Measurements from ENCODE around the gene PLEKHA6. TPM values are rescaled to one million over a fixed set of nuclear protein-coding genes. Genes with fewer than 3 reads are reported as not detected.

Gene PLEKHA6
- polyA plus RNA-seq, 3 donors = 0.08 TPM; not detected in 1

DNA sequence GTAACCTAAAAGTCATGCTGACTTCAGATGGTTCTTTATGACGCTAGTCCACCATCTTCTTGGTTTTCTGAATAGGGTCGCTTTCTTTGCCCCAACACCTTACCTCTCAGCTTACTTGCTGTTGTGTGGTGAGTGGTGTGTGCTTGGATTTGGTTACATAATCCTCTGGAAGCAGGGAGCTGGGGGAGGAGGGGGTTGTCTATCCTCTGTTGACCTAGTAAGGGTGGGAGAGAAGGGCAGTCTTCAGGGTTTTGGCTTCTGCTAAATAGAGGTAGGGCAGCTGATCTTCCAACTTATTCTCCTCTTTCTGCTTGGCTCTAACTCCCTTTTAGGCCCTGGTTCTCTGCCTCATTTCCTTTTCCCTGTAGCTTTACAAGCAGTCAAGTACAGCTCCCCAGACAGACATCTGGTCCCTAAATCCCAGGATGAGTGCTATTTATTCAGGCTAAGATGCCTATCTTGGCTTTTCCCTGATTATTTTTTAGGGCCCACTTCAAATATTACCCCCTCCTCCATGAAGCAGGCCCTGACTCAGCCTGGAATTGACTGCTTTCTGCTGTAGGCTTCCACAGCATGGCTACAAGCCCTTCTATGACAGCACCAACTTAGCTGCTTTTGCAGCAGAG lies 187.2 kb downstream of the PLEKHA6 start:
- Mint-ChIP-seq H3K27ac (no peak overlapping the region), H3K36me3 (no peaks in the 10 kb centered on the region), H3K27me3 (ENCODE audit: low read depth in 3 of 3) (peaks cover 0 to 3% (median 1%) of the 10 kb centered on the region in 3 donors), H3K9me3 (peaks cover 10 to 33% (median 26%) of the 10 kb centered on the region in 7 donors), H3K4me1 (peaks cover 4% of the 10 kb centered on the region), H3K4me3 (no peak overlapping the region)
- intact Hi-C loops (cut with micrococcal nuclease) = no loop called here
- no peaks in the 10 kb centered on the region for H3K27me3 ChIP-seq (ENCODE audit: control insufficient read depth in 2 of 2, insufficient read depth in 2 of 2, low read length in 2 of 2)
- H3K4me3 ChIP-seq (replicated peaks in 1 of 3; ENCODE audit: low read depth in 2 of 3, low read length in 3 of 3) = no peak overlapping the region
- H3K4me1 ChIP-seq (ENCODE audit: control insufficient read depth in 1 of 2, insufficient read depth in 2 of 2, low read length in 2 of 2) = no peaks in the 10 kb centered on the region
- H3K9me3 ChIP-seq (replicated peaks in 1 of 2; ENCODE audit: control insufficient read depth in 1 of 2, insufficient read depth in 1 of 2, low read length in 2 of 2) = peaks cover 18 to 26% of the 10 kb centered on the region in 2 donors
- H4K20me1 ChIP-seq (ENCODE audit: insufficient read depth, low read length) = no peaks in the 10 kb centered on the region
- no CpG with 5 or more reads among the region's 2 CpGs for WGBS (ENCODE audit: insufficient coverage)
- H3K79me2 ChIP-seq (ENCODE audit: insufficient read depth, low read length) = no peaks in the 10 kb centered on the region
- no peak for DNase-seq
- H2AFZ ChIP-seq (ENCODE audit: insufficient read depth, low read depth, low read length, poor library complexity, severe bottlenecking) = no peak overlapping the region
- no peak overlapping the region for H3K4me2 ChIP-seq (replicated peaks; ENCODE audit: extremely low read depth, low read length, poor library complexity, severe bottlenecking)
- no peak overlapping the region for H3K27ac ChIP-seq (ENCODE audit: low read depth in 1 of 2, low read length in 2 of 2)
- TF ChIP-seq CTCF (IDR thresholded peaks at IDR 0.05) = no peak
- no peaks in the 10 kb centered on the region for H3K36me3 ChIP-seq (replicated peaks in 1 of 2; ENCODE audit: control insufficient read depth in 1 of 2, insufficient read depth in 2 of 2, low read length in 2 of 2)
- H3K9ac ChIP-seq (ENCODE audit: insufficient read depth, low read length, poor library complexity, severe bottlenecking) = no peak overlapping the region

GRCh38 chr1:204171751-204172178 lies 188.0 kb downstream of the PLEKHA6 start:
- no peaks in the 10 kb centered on the region for H3K36me3 ChIP-seq (replicated peaks in 1 of 2; ENCODE audit: control insufficient read depth in 1 of 2, insufficient read depth in 2 of 2, low read length in 2 of 2)
- Mint-ChIP-seq H3K27me3 (ENCODE audit: low read depth in 3 of 3) (peaks cover 0 to 3% (median 1%) of the 10 kb centered on the region in 3 donors), H3K36me3 (no peaks in the 10 kb centered on the region), H3K27ac (no peak overlapping the region), H3K4me3 (no peak overlapping the region), H3K9me3 (peaks cover 10 to 33% (median 26%) of the 10 kb centered on the region in 7 donors), H3K4me1 (peaks cover 4% of the 10 kb centered on the region)
- H4K20me1 ChIP-seq (ENCODE audit: insufficient read depth, low read length) = no peaks in the 10 kb centered on the region
- H3K79me2 ChIP-seq (ENCODE audit: insufficient read depth, low read length) = no peaks in the 10 kb centered on the region
- no peak overlapping the region for H2AFZ ChIP-seq (ENCODE audit: insufficient read depth, low read depth, low read length, poor library complexity, severe bottlenecking)
- H3K4me2 ChIP-seq (replicated peaks; ENCODE audit: extremely low read depth, low read length, poor library complexity, severe bottlenecking) = no peak overlapping the region
- no CpG with 5 or more reads among the region's 4 CpGs for WGBS (ENCODE audit: insufficient coverage)
- H3K27ac ChIP-seq (ENCODE audit: low read depth in 1 of 2, low read length in 2 of 2) = no peak overlapping the region
- peak in 1 of 3 donors; percentile 30 for DNase-seq
- no peak overlapping the region for H3K4me3 ChIP-seq (replicated peaks in 1 of 3; ENCODE audit: low read depth in 2 of 3, low read length in 3 of 3)
- H3K4me1 ChIP-seq (ENCODE audit: control insufficient read depth in 1 of 2, insufficient read depth in 2 of 2, low read length in 2 of 2) = no peaks in the 10 kb centered on the region
- intact Hi-C loops (cut with micrococcal nuclease) = no loop called here
- TF ChIP-seq CTCF (IDR thresholded peaks at IDR 0.05) = no peak
- H3K9me3 ChIP-seq (replicated peaks in 1 of 2; ENCODE audit: control insufficient read depth in 1 of 2, insufficient read depth in 1 of 2, low read length in 2 of 2) = peaks cover 18 to 26% of the 10 kb centered on the region in 2 donors
- H3K9ac ChIP-seq (ENCODE audit: insufficient read depth, low read length, poor library complexity, severe bottlenecking) = no peak overlapping the region
- H3K27me3 ChIP-seq (ENCODE audit: control insufficient read depth in 2 of 2, insufficient read depth in 2 of 2, low read length in 2 of 2) = no peaks in the 10 kb centered on the region

All from CD14-positive monocyte (primary cell).